Panc1 (cell line): ENCODE results near the gene SFTPD.

Experiments used
- POLR2AphosphoS5 ChIP-seq: IDR thresholded peaks from 2 replicates; pipeline ENCODE4 v1.6.1; 2012; ENCODE audit warnings: mild to moderate bottlenecking, low read depth, low read length, moderate library complexity
- SIN3A ChIP-seq: IDR thresholded peaks from 2 replicates; pipeline ENCODE4 v1.6.1; 2012; ENCODE audit warnings: low read depth, mild to moderate bottlenecking, low read length, moderate library complexity, borderline replicate concordance; ENCODE audit not compliant: insufficient read depth
- TCF7L2 ChIP-seq: IDR thresholded peaks from 2 replicates; pipeline ENCODE4 v1.6.1; 2011; ENCODE audit warnings: mild to moderate bottlenecking, low read depth, low read length, inconsistent platforms
- TF ChIP-seq, protein P1 (sequence below): fragments of 450-650 bp; IDR thresholded peaks from 2 replicates; pipeline ENCODE4 v1.5.1; 2017; ENCODE audit warnings: mild to moderate bottlenecking
- TF ChIP-seq, protein P2 (sequence below), 2 experiments: IDR thresholded peaks; 2 replicates each; pipeline ENCODE4 v1.6.1; 2011 to 2012; ENCODE audit warnings: low read depth in 2 of 2, control low read depth in 1 of 2, low read length in 1 of 2, mild to moderate bottlenecking in 1 of 2, moderate library complexity in 1 of 2; ENCODE audit not compliant: insufficient read depth in 1 of 2

DNA sequence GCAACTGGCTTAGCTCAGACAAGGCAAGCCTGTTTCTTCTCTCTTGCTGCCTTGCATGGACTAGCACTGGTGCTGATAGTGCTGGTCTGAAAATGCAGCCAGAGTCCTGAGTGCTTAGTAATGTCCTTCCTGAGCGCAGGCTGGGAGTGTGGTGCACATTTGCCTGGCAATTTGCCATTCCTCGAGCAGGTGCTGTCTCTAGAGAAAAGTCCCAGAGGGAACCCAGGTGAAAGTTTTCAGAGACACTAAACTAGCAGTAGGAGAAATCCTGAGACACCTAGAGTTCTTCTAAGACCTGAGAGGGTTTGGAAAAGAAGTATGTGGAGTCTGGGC lies 1.9 kb downstream of the SFTPD start:
- TF ChIP-seq, protein P1, sequence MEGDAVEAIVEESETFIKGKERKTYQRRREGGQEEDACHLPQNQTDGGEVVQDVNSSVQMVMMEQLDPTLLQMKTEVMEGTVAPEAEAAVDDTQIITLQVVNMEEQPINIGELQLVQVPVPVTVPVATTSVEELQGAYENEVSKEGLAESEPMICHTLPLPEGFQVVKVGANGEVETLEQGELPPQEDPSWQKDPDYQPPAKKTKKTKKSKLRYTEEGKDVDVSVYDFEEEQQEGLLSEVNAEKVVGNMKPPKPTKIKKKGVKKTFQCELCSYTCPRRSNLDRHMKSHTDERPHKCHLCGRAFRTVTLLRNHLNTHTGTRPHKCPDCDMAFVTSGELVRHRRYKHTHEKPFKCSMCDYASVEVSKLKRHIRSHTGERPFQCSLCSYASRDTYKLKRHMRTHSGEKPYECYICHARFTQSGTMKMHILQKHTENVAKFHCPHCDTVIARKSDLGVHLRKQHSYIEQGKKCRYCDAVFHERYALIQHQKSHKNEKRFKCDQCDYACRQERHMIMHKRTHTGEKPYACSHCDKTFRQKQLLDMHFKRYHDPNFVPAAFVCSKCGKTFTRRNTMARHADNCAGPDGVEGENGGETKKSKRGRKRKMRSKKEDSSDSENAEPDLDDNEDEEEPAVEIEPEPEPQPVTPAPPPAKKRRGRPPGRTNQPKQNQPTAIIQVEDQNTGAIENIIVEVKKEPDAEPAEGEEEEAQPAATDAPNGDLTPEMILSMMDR, result no peak
- TF ChIP-seq POLR2AphosphoS5 (no peak), TCF7L2 (no peak), SIN3A (no peak)
- TF ChIP-seq, protein P2, sequence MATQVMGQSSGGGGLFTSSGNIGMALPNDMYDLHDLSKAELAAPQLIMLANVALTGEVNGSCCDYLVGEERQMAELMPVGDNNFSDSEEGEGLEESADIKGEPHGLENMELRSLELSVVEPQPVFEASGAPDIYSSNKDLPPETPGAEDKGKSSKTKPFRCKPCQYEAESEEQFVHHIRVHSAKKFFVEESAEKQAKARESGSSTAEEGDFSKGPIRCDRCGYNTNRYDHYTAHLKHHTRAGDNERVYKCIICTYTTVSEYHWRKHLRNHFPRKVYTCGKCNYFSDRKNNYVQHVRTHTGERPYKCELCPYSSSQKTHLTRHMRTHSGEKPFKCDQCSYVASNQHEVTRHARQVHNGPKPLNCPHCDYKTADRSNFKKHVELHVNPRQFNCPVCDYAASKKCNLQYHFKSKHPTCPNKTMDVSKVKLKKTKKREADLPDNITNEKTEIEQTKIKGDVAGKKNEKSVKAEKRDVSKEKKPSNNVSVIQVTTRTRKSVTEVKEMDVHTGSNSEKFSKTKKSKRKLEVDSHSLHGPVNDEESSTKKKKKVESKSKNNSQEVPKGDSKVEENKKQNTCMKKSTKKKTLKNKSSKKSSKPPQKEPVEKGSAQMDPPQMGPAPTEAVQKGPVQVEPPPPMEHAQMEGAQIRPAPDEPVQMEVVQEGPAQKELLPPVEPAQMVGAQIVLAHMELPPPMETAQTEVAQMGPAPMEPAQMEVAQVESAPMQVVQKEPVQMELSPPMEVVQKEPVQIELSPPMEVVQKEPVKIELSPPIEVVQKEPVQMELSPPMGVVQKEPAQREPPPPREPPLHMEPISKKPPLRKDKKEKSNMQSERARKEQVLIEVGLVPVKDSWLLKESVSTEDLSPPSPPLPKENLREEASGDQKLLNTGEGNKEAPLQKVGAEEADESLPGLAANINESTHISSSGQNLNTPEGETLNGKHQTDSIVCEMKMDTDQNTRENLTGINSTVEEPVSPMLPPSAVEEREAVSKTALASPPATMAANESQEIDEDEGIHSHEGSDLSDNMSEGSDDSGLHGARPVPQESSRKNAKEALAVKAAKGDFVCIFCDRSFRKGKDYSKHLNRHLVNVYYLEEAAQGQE (IDR thresholded peaks at IDR 0.05; ENCODE audit: insufficient read depth in 1 of 2, low read depth in 2 of 2, low read length in 1 of 2), result no peak
